HepG2 (cell line): Measurements from ENCODE around the gene BABAM2.

Experiments
- CBX5 ChIP-seq: sonication (generic); formaldehyde crosslinking; IDR thresholded peaks from 2 replicates; pipeline ENCODE4 v1.4.0; 2020; ENCODE audit warnings: missing genetic modification reagents, borderline replicate concordance
- NPAS2 ChIP-seq: sonication (generic); formaldehyde crosslinking; IDR thresholded peaks from 2 replicates; pipeline ENCODE4 v1.8.0; 2022; ENCODE audit warnings: mild to moderate bottlenecking, missing genetic modification reagents, borderline replicate concordance
- POLR2AphosphoS2 ChIP-seq: IDR thresholded peaks from 2 replicates; pipeline ENCODE4 v1.6.1; 2011; ENCODE audit warnings: low read depth, low read length, improper control_type of control experiment

- TF ChIP-seq NPAS2 (CRISPR knock-in tag): no peak
- no peak for TF ChIP-seq CBX5 (CRISPR knock-in tag)
- no peak for TF ChIP-seq POLR2AphosphoS2
Observed at GRCh38 chr2:27952070-27952469, 61.5 kb downstream of the BABAM2 start.
